ENCODE data around the gene AOPEP. TPM values are rescaled to one million over a fixed set of nuclear protein-coding genes. Genes with fewer than 3 reads are reported as not detected.
A peak's percentile ranks its signal among the peaks of the same experiment; 100 is the strongest.

Gene AOPEP
- total and polyA plus RNA-seq, 2 of the 13 experiments (the other 11 are each of a cell fraction or from before 2014, with no cell fraction given): 22.2 to 41.6 TPM

DNA sequence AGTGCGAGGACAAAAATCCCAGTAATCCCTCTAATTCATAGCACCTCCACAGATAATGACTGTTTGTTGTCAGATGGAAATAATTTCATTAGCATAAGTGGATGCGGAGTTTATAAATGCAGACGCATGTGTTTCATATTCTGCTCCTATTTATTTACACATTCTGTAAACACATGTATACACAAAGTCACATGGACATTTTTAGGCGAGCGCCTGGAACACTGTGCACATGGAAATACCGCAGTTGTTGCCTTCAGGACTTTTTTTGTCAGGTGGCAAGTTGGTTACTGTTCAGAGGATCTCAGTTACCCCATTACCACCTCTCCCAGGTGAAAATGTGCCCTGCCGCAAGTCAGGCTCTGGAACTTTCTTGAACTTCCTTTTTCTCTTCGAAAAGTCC, 46.9 kb upstream of the AOPEP start:
- ChIA-PET POLR2A (interaction anchor here (2.1 to 2.6 kb wide), 3 partner anchors 10 to 125 kb away, joined by 6 to 7 read pairs (median 7); partner anchors contain the start of gene PCAT7), CTCF (ENCODE audit: low intra/inter-chr PET ratio, low total read pairs) (no interaction called here)
- Histone ChIP-seq H3K9ac (ENCODE audit: insufficient read depth, low read depth, low read length) (no peak overlapping the region), H3K9me3 (ENCODE audit: low read length) (no peaks in the 10 kb centered on the region), H4K20me1 (ENCODE audit: insufficient read depth, low read length) (no peaks in the 10 kb centered on the region), H3K27me3 (ENCODE audit: control insufficient read depth in 1 of 2, insufficient read depth in 2 of 2, low read length in 2 of 2) (no peaks in the 10 kb centered on the region), H2AFZ (ENCODE audit: low read length) (no peak overlapping the region), H3K79me2 (ENCODE audit: insufficient read depth, low read length) (no peaks in the 10 kb centered on the region), H3K36me3 (replicated peaks in 1 of 2; ENCODE audit: control insufficient read depth in 1 of 2, insufficient read depth in 2 of 2, low read length in 2 of 2) (no peaks in the 10 kb centered on the region), H3K4me1 (ENCODE audit: insufficient read depth, low read length) (peaks cover 23% of the 10 kb centered on the region), H3K27ac (ENCODE audit: extremely low read length, insufficient read depth, low read length) (no peak overlapping the region), H3K4me2 (ENCODE audit: low read depth, low read length) (no peak overlapping the region), H3K4me3 (replicated peaks in 1 of 3; ENCODE audit: insufficient read depth in 1 of 3, low read depth in 2 of 3, low read length in 3 of 3) (no peak overlapping the region)
- 62% methylated on average over 8 of the region's 8 CpGs for WGBS (ENCODE audit: low lambda C conversion rate)
- ATAC-seq: no peak
- TF ChIP-seq, protein P1, sequence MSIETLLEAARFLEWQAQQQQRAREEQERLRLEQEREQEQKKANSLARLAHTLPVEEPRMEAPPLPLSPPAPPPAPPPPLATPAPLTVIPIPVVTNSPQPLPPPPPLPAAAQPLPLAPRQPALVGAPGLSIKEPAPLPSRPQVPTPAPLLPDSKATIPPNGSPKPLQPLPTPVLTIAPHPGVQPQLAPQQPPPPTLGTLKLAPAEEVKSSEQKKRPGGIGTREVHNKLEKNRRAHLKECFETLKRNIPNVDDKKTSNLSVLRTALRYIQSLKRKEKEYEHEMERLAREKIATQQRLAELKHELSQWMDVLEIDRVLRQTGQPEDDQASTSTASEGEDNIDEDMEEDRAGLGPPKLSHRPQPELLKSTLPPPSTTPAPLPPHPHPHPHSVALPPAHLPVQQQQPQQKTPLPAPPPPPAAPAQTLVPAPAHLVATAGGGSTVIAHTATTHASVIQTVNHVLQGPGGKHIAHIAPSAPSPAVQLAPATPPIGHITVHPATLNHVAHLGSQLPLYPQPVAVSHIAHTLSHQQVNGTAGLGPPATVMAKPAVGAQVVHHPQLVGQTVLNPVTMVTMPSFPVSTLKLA (IDR thresholded peaks at IDR 0.05): peak; percentile 37; the same call in 1 of the 2 replicates
- no peak for TF ChIP-seq MYC (CRISPR knock-in tag; IDR thresholded peaks at IDR 0.05; ENCODE audit: borderline replicate concordance)
- intact Hi-C loops (cut with micrococcal nuclease; ENCODE audit: unreplicated experiment): no loop called here
- in situ Hi-C loops (cut with HindIII; ENCODE audit: extremely low pct_ligation_motif_present, low pct_unique_long_range_greater_than_20kb): no loop called here
- no peak for FAIRE-seq
- no TSS peak for BruUV-seq (replicated peaks)
- DNase-seq (ENCODE audit: low spot score): no peak

- Histone ChIP-seq H3K9ac (ENCODE audit: insufficient read depth, low read depth, low read length) (no peak overlapping the region), H3K27ac (ENCODE audit: extremely low read length, insufficient read depth, low read length) (no peak overlapping the region), H3K9me3 (ENCODE audit: low read length) (no peaks in the 10 kb centered on the region), H3K4me3 (replicated peaks in 1 of 3; ENCODE audit: insufficient read depth in 1 of 3, low read depth in 2 of 3, low read length in 3 of 3) (no peak overlapping the region), H3K36me3 (replicated peaks in 1 of 2; ENCODE audit: control insufficient read depth in 1 of 2, insufficient read depth in 2 of 2, low read length in 2 of 2) (no peaks in the 10 kb centered on the region), H3K79me2 (ENCODE audit: insufficient read depth, low read length) (no peaks in the 10 kb centered on the region), H2AFZ (ENCODE audit: low read length) (no peak overlapping the region), H3K27me3 (ENCODE audit: control insufficient read depth in 1 of 2, insufficient read depth in 2 of 2, low read length in 2 of 2) (no peaks in the 10 kb centered on the region), H3K4me1 (ENCODE audit: insufficient read depth, low read length) (peaks cover 18% of the 10 kb centered on the region), H3K4me2 (ENCODE audit: low read depth, low read length) (no peak overlapping the region), H4K20me1 (ENCODE audit: insufficient read depth, low read length) (no peaks in the 10 kb centered on the region)
- CTCF ChIA-PET (ENCODE audit: low intra/inter-chr PET ratio, low total read pairs): no interaction called here
- DNase-seq (ENCODE audit: low spot score) (no peak), FAIRE-seq (no peak), ATAC-seq (no peak)
- POLR2A ChIA-PET: interaction anchor here (2.1 to 2.6 kb wide), 3 partner anchors 11 to 125 kb away, joined by 6 to 7 read pairs (median 7); partner anchors contain the start of gene PCAT7
- in situ Hi-C loops (cut with HindIII; ENCODE audit: extremely low pct_ligation_motif_present, low pct_unique_long_range_greater_than_20kb) (loop anchor here (5.0 kb wide), 1 partner anchor 452 kb away; no protein-coding TSS in a partner anchor), intact Hi-C loops (cut with micrococcal nuclease; ENCODE audit: unreplicated experiment) (no loop called here)
- BruUV-seq (replicated peaks): no TSS peak
- WGBS (ENCODE audit: low lambda C conversion rate): 38% methylated on average over 1 of the region's 1 CpG
- no peak for TF ChIP-seq ZNF256 (CRISPR knock-in tag; conservative IDR thresholded peaks at IDR 0.05)
- no peak for TF ChIP-seq SP2 (CRISPR knock-in tag; IDR thresholded peaks at IDR 0.05)
- no peak for TF ChIP-seq ZNF646 (CRISPR knock-in tag; IDR thresholded peaks at IDR 0.05)
- TF ChIP-seq NFE2L1 (CRISPR knock-in tag; IDR thresholded peaks at IDR 0.05; ENCODE audit: borderline replicate concordance): no peak
- no peak for TF ChIP-seq GATAD1 (CRISPR knock-in tag; IDR thresholded peaks at IDR 0.05)
- TF ChIP-seq SP4 (CRISPR knock-in tag; IDR thresholded peaks at IDR 0.05): no peak
- no peak for TF ChIP-seq ZNF839 (CRISPR knock-in tag; IDR thresholded peaks at IDR 0.05; ENCODE audit: borderline replicate concordance)
- no peak for TF ChIP-seq ATF3 (CRISPR knock-in tag; IDR thresholded peaks at IDR 0.05)
These were observed 46.5 kb upstream of the AOPEP start for GRCh38 chr9:94680020-94680419.
